Activated T-helper 2 cell treated with anti-CD3 and anti-CD28 coated beads, Interferon-gamma antibody, Interleukin-2, Interleukin-4, amounts not matched to agents 10 μg/mL and 5 μg/mL and 100 μg/mL, durations not matched to agents 14 hours and 24 hours and 36 hours (primary cell): ENCODE data around the gene PSMA6. TPM values are rescaled to one million over a fixed set of nuclear protein-coding genes. Genes with fewer than 3 reads are reported as not detected.
"Not testable (repeated sequence)": the region's sequence is repeated elsewhere in the genome, so short reads cannot be mapped to it uniquely, and the experiment has no call there.

Source experiments
- DNase-seq: peaks from one replicate; pipeline ENCODE4 v3.0.0; 2021; ENCODE audit warnings: low spot score
- H3K27ac Mint-ChIP-seq: one replicate; pipeline ENCODE4 v1.8.0; 2021; ENCODE audit warnings: mixed read lengths
- H3K27me3 Mint-ChIP-seq: one replicate; pipeline ENCODE4 v1.8.0; 2021; ENCODE audit warnings: low read depth, mixed read lengths
- H3K36me3 Mint-ChIP-seq: one replicate; pipeline ENCODE4 v1.8.0; 2021; ENCODE audit warnings: low read depth, mixed read lengths
- H3K4me1 Mint-ChIP-seq: one replicate; pipeline ENCODE4 v1.8.0; 2021; ENCODE audit warnings: low read depth, mixed read lengths
- H3K4me3 Mint-ChIP-seq: one replicate; pipeline ENCODE4 v1.8.0; 2021; ENCODE audit warnings: low read depth, mild to moderate bottlenecking, moderate library complexity, mixed read lengths
- H3K9me3 Mint-ChIP-seq: one replicate; pipeline ENCODE4 v1.8.0; 2021; ENCODE audit warnings: mixed read lengths
- intact Hi-C: fragments of 100-400 bp; cut with micrococcal nuclease; formaldehyde crosslinking; loops from one replicate; pipeline ENCODE4 v1.15.1; 2023
- total RNA-seq: library from RNA; stranded (reverse); gene quantifications from 2 replicates; pipeline ENCODE4 v1.2.3, GENCODE V29; 2022

The PSMA6 gene
- total RNA-seq, 1 donor from 2014 or later, result 397 TPM

DNA sequence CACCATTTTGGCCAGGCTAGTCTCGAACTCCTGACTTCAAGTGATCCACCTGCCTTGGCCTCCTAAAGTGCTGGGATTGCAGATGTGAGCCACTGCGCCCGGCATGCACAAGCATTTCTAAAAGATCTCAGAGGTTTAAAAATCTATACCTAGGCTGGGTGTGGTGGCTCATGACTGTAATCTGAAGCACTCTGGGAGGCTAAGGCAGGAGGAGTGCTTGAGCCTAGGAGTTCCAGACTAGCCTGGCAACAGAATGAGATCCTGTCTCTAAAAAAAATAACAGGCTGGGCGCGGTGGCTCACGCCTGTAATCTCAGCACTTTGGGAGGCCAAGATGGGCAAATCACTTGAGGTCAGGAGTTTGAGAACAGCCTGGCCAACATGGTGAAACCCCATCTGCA lies 63.1 kb downstream of the PSMA6 start:
- Mint-ChIP-seq H3K27ac (peak overlapping the region; percentile 87), H3K4me1 (peaks cover 26% of the 10 kb centered on the region)
- H3K4me3 Mint-ChIP-seq, DNase-seq, intact Hi-C loops, H3K9me3 Mint-ChIP-seq, H3K36me3 Mint-ChIP-seq, H3K27me3 Mint-ChIP-seq: not testable (repeated sequence)

DNA sequence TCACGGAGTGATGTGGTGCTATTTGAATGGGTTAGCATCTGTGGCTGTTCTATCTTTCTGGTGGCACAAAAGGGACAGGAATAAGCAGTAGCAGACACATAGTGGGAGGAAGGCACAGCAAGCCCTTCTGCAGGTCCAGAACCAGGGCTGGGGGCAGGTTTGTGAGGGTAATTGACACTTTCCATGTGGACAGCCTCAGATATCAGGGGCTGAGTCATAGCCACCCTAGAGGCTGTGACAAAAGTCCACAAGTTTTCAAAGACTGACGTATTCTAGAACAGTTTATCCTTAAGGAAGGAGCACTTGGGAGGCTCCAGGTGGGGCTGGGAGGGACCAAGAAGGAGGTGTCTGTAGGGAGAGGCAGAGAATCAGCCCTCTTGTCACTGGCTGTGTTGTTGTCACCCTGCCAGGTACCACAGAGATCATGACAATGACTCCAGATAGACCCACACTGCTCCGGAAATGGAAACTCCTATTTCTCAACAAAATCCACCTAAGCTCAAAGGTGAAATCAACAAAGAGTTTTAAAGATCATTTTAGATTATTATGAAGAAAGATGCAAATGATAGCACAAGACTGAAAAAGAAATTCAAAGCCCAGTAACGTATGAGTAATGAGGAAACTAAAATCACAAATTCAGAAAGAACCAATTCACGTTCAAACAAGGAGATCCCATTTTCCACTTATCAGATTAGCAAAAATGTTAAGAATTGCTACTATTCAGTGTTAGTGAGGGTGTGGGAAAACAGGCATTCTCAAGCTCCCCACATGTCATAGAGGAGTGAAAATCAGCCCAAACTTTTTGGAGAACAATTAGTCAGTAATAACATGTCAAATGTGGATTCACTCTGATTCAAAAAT lies 64.0 kb downstream of the PSMA6 start:
- Mint-ChIP-seq H3K4me1 (peaks cover 29% of the 10 kb centered on the region), H3K27me3 (no peaks in the 10 kb centered on the region), H3K4me3 (peak overlapping the region; percentile 0), H3K9me3 (no peaks in the 10 kb centered on the region), H3K36me3 (no peaks in the 10 kb centered on the region), H3K27ac (peak overlapping the region; percentile 87)
- intact Hi-C loops, result loop anchor here (1.0 to 2.0 kb wide), 5 partner anchors 9 to 69 kb away; partner anchors contain the start of gene NFKBIA
- no peak for DNase-seq

DNA sequence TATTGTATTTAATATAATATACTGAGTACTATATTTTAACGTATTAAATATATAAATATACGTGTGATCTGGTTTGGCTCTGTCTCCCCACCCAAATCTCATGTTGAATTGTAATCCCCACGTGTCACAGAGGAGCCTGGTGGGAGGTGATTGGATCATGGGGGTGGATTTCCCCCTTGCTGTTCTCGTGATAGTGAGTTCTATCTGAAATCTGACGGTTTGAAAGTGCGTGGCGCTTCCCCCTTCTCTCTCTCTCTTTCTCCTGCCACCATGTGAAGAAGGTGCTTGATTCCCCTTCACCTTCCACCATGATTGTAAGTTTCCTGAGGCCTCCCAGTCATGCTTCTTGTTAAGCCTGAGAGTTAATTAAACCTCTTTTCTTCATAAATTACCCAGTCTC lies 67.5 kb downstream of the PSMA6 start:
- H3K36me3 Mint-ChIP-seq, H3K4me3 Mint-ChIP-seq, DNase-seq, H3K9me3 Mint-ChIP-seq, H3K27me3 Mint-ChIP-seq, H3K27ac Mint-ChIP-seq, intact Hi-C loops: not testable (repeated sequence)
- H3K4me1 Mint-ChIP-seq, result peaks cover 22% of the 10 kb centered on the region

DNA sequence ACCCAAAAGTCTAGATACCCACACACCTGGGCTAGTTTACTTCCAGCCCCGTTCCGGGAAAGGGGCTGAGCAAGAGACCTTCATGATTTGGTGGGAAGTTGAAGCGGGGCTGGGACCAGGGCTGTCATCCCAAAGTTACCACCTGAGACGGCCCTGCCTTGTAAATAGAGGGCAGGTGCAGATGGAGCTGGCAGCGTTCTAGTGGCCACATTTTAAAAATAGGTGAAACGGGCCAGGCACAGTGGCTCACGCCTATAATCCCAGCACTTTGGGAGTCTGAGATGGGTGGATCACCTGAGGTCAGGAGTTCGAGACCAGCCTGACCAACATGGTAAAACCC lies 68.9 kb downstream of the PSMA6 start:
- H3K9me3 Mint-ChIP-seq, result no peaks in the 10 kb centered on the region
- H3K36me3 Mint-ChIP-seq, result peaks cover 2% of the 10 kb centered on the region
- H3K4me1 Mint-ChIP-seq, result peaks cover 27% of the 10 kb centered on the region
- no peak overlapping the region for H3K4me3 Mint-ChIP-seq
- intact Hi-C loops, result no loop called here
- no peak overlapping the region for H3K27ac Mint-ChIP-seq
- no peak for DNase-seq
- H3K27me3 Mint-ChIP-seq, result no peaks in the 10 kb centered on the region

DNA sequence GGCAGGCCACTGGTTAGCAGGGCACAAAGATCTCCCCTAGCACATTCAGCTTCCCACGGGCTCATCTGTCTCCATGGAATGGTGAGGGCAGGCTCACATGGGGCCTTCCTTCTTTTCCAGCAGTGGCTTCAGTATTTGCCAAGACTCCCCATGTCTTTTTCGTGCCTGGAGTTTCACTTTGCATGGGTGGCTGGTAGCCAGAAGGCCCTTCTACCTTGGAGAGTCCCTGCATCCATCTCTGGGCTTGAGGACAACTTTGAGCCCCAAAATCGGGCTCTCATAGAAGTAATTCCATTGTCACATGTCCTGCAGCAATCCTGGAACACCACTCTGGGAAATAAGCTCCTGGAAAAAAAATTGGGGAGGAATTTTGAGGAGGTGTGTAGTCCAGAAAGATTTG lies 70.3 kb downstream of the PSMA6 start:
- no peaks in the 10 kb centered on the region for H3K9me3 Mint-ChIP-seq
- no peak overlapping the region for H3K27ac Mint-ChIP-seq
- H3K36me3 Mint-ChIP-seq, result peaks cover 2% of the 10 kb centered on the region
- no peaks in the 10 kb centered on the region for H3K27me3 Mint-ChIP-seq
- intact Hi-C loops, result no loop called here
- DNase-seq, result no peak
- peaks cover 31% of the 10 kb centered on the region for H3K4me1 Mint-ChIP-seq
- no peak overlapping the region for H3K4me3 Mint-ChIP-seq

DNA sequence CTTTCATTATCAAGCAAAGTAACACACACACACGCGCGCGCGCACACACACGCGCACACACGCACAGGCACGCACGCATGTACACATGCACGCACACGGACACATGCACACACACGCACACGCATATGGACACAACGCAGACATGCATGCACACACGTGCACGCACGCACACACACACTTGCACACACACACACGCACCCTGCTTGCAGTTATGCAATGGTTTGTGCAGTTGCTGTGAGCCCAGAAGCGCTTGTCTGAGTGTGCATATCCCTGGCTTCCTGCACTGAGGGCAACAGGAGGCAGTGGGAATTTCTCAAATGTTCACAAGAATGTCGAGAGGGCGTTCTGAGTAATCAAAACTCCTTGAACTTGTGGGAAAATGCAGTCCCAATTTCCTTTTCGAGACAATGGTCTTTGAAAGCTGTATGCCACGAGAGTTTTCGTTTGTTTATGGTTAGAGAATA lies 70.8 kb downstream of the PSMA6 start:
- no peaks in the 10 kb centered on the region for H3K27me3 Mint-ChIP-seq
- intact Hi-C loops, result no loop called here
- no peak for DNase-seq
- peaks cover 2% of the 10 kb centered on the region for H3K36me3 Mint-ChIP-seq
- H3K4me3 Mint-ChIP-seq, result no peak overlapping the region
- no peaks in the 10 kb centered on the region for H3K9me3 Mint-ChIP-seq
- peaks cover 35% of the 10 kb centered on the region for H3K4me1 Mint-ChIP-seq
- H3K27ac Mint-ChIP-seq, result no peak overlapping the region

DNA sequence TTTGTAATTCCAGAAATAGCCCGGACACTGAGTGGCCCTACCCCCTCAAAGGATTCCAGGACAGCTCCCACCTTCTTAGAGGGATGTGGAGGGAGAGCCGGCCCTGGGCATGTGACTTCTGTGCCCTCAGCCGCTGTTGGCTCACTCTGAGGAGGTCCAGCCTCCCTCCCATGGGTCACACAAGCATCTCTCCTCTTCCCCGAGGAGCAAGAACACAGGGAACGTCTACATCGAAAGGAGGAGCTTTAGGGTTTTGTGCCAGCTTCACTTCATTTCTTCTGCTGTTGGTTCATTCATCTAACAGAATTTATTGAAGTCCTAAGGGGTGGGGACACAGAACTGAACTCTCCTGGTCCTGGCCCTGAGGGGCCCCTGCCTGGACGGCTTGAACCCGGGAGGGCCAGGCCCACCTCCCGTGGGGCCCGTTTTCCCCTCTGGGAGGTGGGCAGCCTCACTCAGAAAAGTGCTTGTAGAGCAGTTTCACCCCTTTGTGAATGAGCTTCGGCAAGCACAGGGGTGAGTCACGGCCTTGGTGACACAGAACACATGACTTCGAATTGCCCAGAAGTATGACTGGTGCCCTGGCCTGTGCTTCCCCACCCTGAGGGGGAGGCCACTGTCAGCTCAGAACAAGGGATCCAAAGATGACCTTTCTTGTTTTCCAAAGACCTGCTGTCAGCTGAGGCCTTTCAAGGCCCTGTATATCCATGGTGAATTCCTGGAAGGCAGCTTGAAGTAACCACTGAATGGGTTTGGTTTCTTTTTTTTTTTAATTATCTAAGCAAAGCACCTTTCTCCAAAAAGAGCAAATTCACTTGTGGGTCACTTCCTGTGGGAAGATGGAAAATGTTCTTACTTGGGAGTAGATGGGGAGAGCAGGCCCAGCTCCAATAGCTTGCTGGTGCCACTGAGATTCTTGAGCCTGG lies 73.2 kb downstream of the PSMA6 start:
- Mint-ChIP-seq H3K27me3 (no peaks in the 10 kb centered on the region), H3K4me3 (peak overlapping the region; percentile 64), H3K36me3 (peaks cover 2% of the 10 kb centered on the region), H3K27ac (peak overlapping the region; percentile 97), H3K4me1 (peaks cover 42% of the 10 kb centered on the region), H3K9me3 (no peaks in the 10 kb centered on the region)
- peak; percentile 38 for DNase-seq
- intact Hi-C loops, result loop anchor here (1.0 to 5.0 kb wide), 5 partner anchors 9 to 52 kb away; no protein-coding TSS in a partner anchor

DNA sequence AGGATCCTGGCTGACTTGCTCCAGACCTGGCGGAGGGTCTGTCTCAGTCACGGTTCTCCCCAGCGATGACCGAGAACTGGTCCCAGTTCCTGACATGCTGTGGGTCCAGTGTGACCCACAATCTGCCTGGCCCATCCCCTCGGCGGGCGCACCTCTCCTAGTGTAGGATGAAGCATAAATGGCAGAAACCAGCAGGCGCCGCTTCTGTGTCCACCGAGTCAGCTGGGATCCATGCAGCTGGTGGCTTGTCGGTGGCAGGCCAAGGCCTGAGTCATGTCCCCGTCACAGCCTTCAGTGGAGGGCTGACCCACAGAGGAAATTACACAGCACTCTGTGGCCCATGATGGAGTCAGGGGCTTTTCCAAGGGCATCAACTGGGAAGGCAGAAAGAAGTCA lies 73.9 kb downstream of the PSMA6 start:
- no peak overlapping the region for H3K4me3 Mint-ChIP-seq
- peak overlapping the region; percentile 97 for H3K27ac Mint-ChIP-seq
- H3K36me3 Mint-ChIP-seq, result peaks cover 7% of the 10 kb centered on the region
- peaks cover 39% of the 10 kb centered on the region for H3K4me1 Mint-ChIP-seq
- peaks cover 5% of the 10 kb centered on the region for H3K9me3 Mint-ChIP-seq
- DNase-seq, result no peak
- no peaks in the 10 kb centered on the region for H3K27me3 Mint-ChIP-seq
- intact Hi-C loops, result loop anchor here (2.0 to 5.0 kb wide), 2 partner anchors 37 to 51 kb away; no protein-coding TSS in a partner anchor

DNA sequence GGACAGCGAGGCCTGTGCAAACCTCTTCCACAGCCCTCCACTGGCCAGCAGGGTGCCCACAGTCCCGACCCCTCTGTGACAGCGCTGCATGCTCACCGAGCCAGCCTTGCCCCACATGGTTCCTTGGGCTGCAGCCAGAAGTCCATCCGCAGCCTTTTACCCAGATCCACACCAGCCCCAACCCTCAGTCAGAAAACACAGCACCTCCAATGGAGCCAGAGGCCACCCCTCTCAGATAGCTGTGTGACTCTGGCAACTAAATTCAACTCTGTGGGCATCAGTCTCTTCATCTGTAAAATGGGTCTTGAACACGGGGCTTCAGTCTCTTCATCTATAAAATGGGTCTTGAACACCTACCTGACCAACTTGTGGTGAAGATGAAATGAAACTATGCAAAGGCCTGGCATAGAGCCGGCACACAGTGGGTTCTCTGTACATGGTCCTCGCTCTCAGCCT lies 74.4 kb downstream of the PSMA6 start:
- Mint-ChIP-seq H3K27ac (peak overlapping the region; percentile 97), H3K4me3 (no peak overlapping the region), H3K4me1 (peaks cover 39% of the 10 kb centered on the region)

DNA sequence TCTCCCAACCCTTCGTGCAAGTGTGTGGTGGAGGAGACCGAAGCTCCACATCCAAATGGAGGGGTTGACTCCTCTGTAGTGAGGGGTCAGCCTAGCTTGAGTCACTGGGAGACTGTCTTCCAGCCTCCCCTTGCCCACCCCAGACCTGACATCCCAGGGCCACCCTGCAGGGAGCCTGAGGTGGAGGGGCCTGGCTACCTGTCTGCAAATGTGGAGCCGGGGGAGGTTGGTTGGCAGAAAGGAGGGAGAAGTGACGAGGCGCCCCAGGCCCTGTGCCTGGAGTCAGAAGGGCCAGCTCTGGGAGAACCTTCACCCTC lies 74.8 kb downstream of the PSMA6 start:
- intact Hi-C loops, result loop anchor here (1.0 to 5.0 kb wide), 3 partner anchors 30 to 50 kb away; no protein-coding TSS in a partner anchor
- DNase-seq, result no peak
- Mint-ChIP-seq H3K36me3 (peaks cover 11% of the 10 kb centered on the region), H3K4me1 (peaks cover 39% of the 10 kb centered on the region), H3K9me3 (peaks cover 9% of the 10 kb centered on the region), H3K4me3 (no peak overlapping the region), H3K27ac (peak overlapping the region; percentile 97), H3K27me3 (no peaks in the 10 kb centered on the region)

More for the DNA sequence above, 74.4 kb downstream of the PSMA6 start:
- Mint-ChIP-seq H3K27me3 (no peaks in the 10 kb centered on the region), H3K9me3 (peaks cover 9% of the 10 kb centered on the region), H3K36me3 (peaks cover 11% of the 10 kb centered on the region)
- intact Hi-C loops, result loop anchor here (2.0 to 5.0 kb wide), 2 partner anchors 36 to 51 kb away; no protein-coding TSS in a partner anchor
- DNase-seq, result no peak
